NT2/D1 (cell line): ENCODE data around the gene ACTR1A.

Experiments used
- DNase-seq: peaks from one replicate; pipeline ENCODE4 v3.0.0-alpha.2; 2011; ENCODE audit warnings: low read depth, low spot score
- H3K27me3 ChIP-seq: 2 replicates; pipeline ENCODE4 v1.6.0; 2011; ENCODE audit warnings: mild to moderate bottlenecking; ENCODE audit not compliant: insufficient read length, insufficient read depth
- H3K36me3 ChIP-seq: 2 replicates; pipeline ENCODE4 v1.6.1; 2011; ENCODE audit warnings: mild to moderate bottlenecking, low read length, mixed read lengths; ENCODE audit not compliant: insufficient read depth, insufficient read length
- H3K4me1 ChIP-seq: 2 replicates; pipeline ENCODE4 v1.5.1; 2011; ENCODE audit not compliant: insufficient read depth, insufficient read length
- H3K4me3 ChIP-seq: 2 replicates; pipeline ENCODE4 v1.5.1; 2011; ENCODE audit warnings: low read depth; ENCODE audit not compliant: insufficient read length
- H3K9ac ChIP-seq: 2 replicates; pipeline ENCODE4 v1.6.0; 2011; ENCODE audit warnings: low read depth; ENCODE audit not compliant: insufficient read length
- H3K9me3 ChIP-seq: 2 replicates; pipeline ENCODE4 v1.5.1; 2011; ENCODE audit warnings: mild to moderate bottlenecking, low read length; ENCODE audit not compliant: insufficient read depth
- SUZ12 ChIP-seq: IDR thresholded peaks from 2 replicates; pipeline ENCODE4 v1.6.1; 2011; ENCODE audit not compliant: insufficient read length, insufficient read depth; ENCODE audit errors: extremely low read depth
- YY1 ChIP-seq: IDR thresholded peaks from 2 replicates; pipeline ENCODE4 v1.6.1; 2011; ENCODE audit not compliant: insufficient read length, insufficient read depth
- ZNF274 ChIP-seq: IDR thresholded peaks from 2 replicates; pipeline ENCODE4 v1.6.1; 2011; ENCODE audit warnings: mild to moderate bottlenecking, low read depth, low read length

ACTR1A gene

GRCh38 chr10:102511583-102512274 lies 9.2 kb upstream of the ACTR1A start:
- Histone ChIP-seq H3K9me3 (no peaks in the 10 kb centered on the region), H3K4me1 (no peaks in the 10 kb centered on the region), H3K9ac (no peak overlapping the region), H3K27me3 (no peaks in the 10 kb centered on the region), H3K4me3 (no peak overlapping the region), H3K36me3 (peaks cover 53% of the 10 kb centered on the region)
- DNase-seq = no peak
- TF ChIP-seq SUZ12 (no peak), ZNF274 (no peak), YY1 (no peak)

- DNase-seq = no peak
- Histone ChIP-seq H3K4me3 (no peak overlapping the region), H3K9me3 (no peaks in the 10 kb centered on the region), H3K27me3 (no peaks in the 10 kb centered on the region), H3K4me1 (no peaks in the 10 kb centered on the region), H3K36me3 (peaks cover 56% of the 10 kb centered on the region), H3K9ac (no peak overlapping the region)
- TF ChIP-seq SUZ12 (no peak), YY1 (no peak), ZNF274 (no peak)
These were observed 6.9 kb upstream of the ACTR1A start for GRCh38 chr10:102509387-102509786.

- no peak for TF ChIP-seq YY1
- TF ChIP-seq SUZ12 = no peak
- no peak for TF ChIP-seq ZNF274
- H3K4me1 ChIP-seq = no peaks in the 10 kb centered on the region
- H3K36me3 ChIP-seq = peaks cover 49% of the 10 kb centered on the region
- H3K9me3 ChIP-seq = no peaks in the 10 kb centered on the region
- no peak overlapping the region for H3K9ac ChIP-seq
- no peak overlapping the region for H3K4me3 ChIP-seq
- no peak for DNase-seq
- no peaks in the 10 kb centered on the region for H3K27me3 ChIP-seq
These were observed 6.0 kb upstream of the ACTR1A start for GRCh38 chr10:102508506-102508905.

- DNase-seq = no peak
- Histone ChIP-seq H3K27me3 (no peaks in the 10 kb centered on the region), H3K4me1 (no peaks in the 10 kb centered on the region), H3K36me3 (peaks cover 45% of the 10 kb centered on the region), H3K4me3 (no peak overlapping the region), H3K9ac (no peak overlapping the region), H3K9me3 (no peaks in the 10 kb centered on the region)
- no peak for TF ChIP-seq ZNF274
- no peak for TF ChIP-seq YY1
- TF ChIP-seq SUZ12 = no peak
These were observed 5.0 kb upstream of the ACTR1A start for GRCh38 chr10:102507521-102507920.

GRCh38 chr10:102505462-102506115 lies 3.1 kb upstream of the ACTR1A start:
- Histone ChIP-seq H3K4me3 (peak overlapping the region; percentile 61), H3K27me3 (no peaks in the 10 kb centered on the region), H3K9ac (peak overlapping the region; percentile 34), H3K36me3 (peaks cover 31% of the 10 kb centered on the region), H3K4me1 (no peaks in the 10 kb centered on the region), H3K9me3 (no peaks in the 10 kb centered on the region)
- no peak for TF ChIP-seq SUZ12
- no peak for TF ChIP-seq ZNF274
- TF ChIP-seq YY1 = no peak
- DNase-seq = no peak

- no peaks in the 10 kb centered on the region for H3K4me1 ChIP-seq
- H3K4me3 ChIP-seq = peak overlapping the region; percentile 61
- DNase-seq = no peak
- H3K9me3 ChIP-seq = no peaks in the 10 kb centered on the region
- no peak for TF ChIP-seq YY1
- no peak for TF ChIP-seq SUZ12
- no peak for TF ChIP-seq ZNF274
- H3K27me3 ChIP-seq = no peaks in the 10 kb centered on the region
- H3K36me3 ChIP-seq = peaks cover 30% of the 10 kb centered on the region
- H3K9ac ChIP-seq = peak overlapping the region; percentile 82
These were observed 2.4 kb upstream of the ACTR1A start for GRCh38 chr10:102504976-102505300.

GRCh38 chr10:102504179-102504975 lies 1.9 kb upstream of the ACTR1A start:
- no peaks in the 10 kb centered on the region for H3K4me1 ChIP-seq
- peak overlapping the region; percentile 61 for H3K4me3 ChIP-seq
- H3K9me3 ChIP-seq = no peaks in the 10 kb centered on the region
- peaks cover 26% of the 10 kb centered on the region for H3K36me3 ChIP-seq
- no peaks in the 10 kb centered on the region for H3K27me3 ChIP-seq
- H3K9ac ChIP-seq = peak overlapping the region; percentile 82
- TF ChIP-seq YY1 = no peak
- TF ChIP-seq ZNF274 = no peak
- TF ChIP-seq SUZ12 = no peak
- peak; percentile 54 for DNase-seq
